ENCODE measurements around the gene SOHLH2. TPM values are rescaled to one million over a fixed set of nuclear protein-coding genes. Genes with fewer than 3 reads are reported as not detected.

SOHLH2 gene
- total and polyA plus RNA-seq, 5 donors: 0.34 to 0.74 TPM; not detected in 3

- H3K4me3 ChIP-seq (ENCODE audit: low read length): no peak overlapping the region
- intact Hi-C loops (cut with DNase I): no loop called here
These were observed 30.5 kb downstream of the SOHLH2 start for GRCh38 chr13:36183901-36184300.

DNA sequence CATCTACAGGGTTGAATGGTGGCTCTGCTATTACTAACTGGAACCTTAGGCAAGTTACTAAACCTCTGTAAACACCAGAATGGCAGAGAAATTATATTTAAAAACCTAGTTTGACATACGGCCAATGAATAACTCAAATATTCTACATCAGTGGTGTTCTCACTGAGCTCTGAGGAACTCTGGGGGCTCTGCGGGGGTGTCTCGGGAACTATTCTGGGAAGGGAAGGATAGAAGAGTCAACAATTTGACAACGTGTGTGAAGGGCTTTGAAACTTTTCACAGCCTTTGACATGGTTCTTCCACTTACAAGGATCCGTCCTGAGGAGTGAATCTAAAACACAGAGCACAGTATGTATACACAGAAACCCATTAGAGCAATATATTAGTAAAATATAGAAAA, 38.7 kb downstream of the SOHLH2 start:
- intact Hi-C loops (cut with DNase I): no loop called here
- no peak for ATAC-seq
- WGBS: 77% methylated on average over 5 of the region's 5 CpGs

More at GRCh38 chr13:36183901-36184300, 30.5 kb downstream of the SOHLH2 start:
- H3K27me3 ChIP-seq (ENCODE audit: control insufficient read depth, insufficient read depth): no peaks in the 10 kb centered on the region
- no peaks in the 10 kb centered on the region for H3K9me3 ChIP-seq (ENCODE audit: control insufficient read depth, low read length)
- DNase-seq (no peak), ATAC-seq (no peak)
- H3K4me1 ChIP-seq (ENCODE audit: control insufficient read depth, insufficient read depth, low read length): no peaks in the 10 kb centered on the region
- H3K27ac ChIP-seq (ENCODE audit: low read length): no peak overlapping the region

DNA sequence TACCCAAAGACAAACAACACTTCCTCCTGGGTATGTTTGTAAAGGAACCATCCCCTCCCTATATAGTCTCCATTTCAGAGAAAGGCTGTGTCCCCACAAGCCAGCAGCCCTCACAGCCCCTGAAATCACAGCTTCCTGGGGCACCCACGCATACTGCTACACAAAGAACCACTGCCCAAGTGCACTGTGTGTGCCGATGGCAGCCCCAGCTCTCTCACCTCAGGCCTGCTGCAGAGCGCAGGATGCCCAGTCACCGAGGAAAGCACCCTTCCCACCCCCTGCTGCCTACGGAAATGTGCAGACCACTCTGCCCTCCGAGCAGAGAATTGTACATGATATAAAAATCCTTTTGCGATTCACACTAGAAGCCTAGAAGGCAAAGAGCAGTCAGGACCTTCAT, 39.4 kb downstream of the SOHLH2 start:
- H3K4me3 ChIP-seq (ENCODE audit: low read length): no peak overlapping the region
- H3K9me3 ChIP-seq (ENCODE audit: control insufficient read depth, low read length): no peaks in the 10 kb centered on the region
- H3K4me1 ChIP-seq (ENCODE audit: control insufficient read depth, insufficient read depth, low read length): no peaks in the 10 kb centered on the region
- intact Hi-C loops (cut with DNase I): no loop called here
- ATAC-seq: no peak
- 77% methylated on average over 7 of the region's 7 CpGs for WGBS
- no peak overlapping the region for H3K27ac ChIP-seq (ENCODE audit: low read length)
- no peaks in the 10 kb centered on the region for H3K27me3 ChIP-seq (ENCODE audit: control insufficient read depth, insufficient read depth)
- DNase-seq: no peak

More for the DNA sequence above, 38.7 kb downstream of the SOHLH2 start:
- H3K4me1 ChIP-seq (ENCODE audit: control insufficient read depth, insufficient read depth, low read length): no peaks in the 10 kb centered on the region
- no peak overlapping the region for H3K27ac ChIP-seq (ENCODE audit: low read length)
- no peak overlapping the region for H3K4me3 ChIP-seq (ENCODE audit: low read length)
- no peaks in the 10 kb centered on the region for H3K27me3 ChIP-seq (ENCODE audit: control insufficient read depth, insufficient read depth)
- no peaks in the 10 kb centered on the region for H3K9me3 ChIP-seq (ENCODE audit: control insufficient read depth, low read length)
- no peak for DNase-seq

GRCh38 chr13:36173571-36174322, 40.6 kb downstream of the SOHLH2 start:
- Histone ChIP-seq H3K4me1 (ENCODE audit: control insufficient read depth, insufficient read depth, low read length) (no peaks in the 10 kb centered on the region), H3K27me3 (ENCODE audit: control insufficient read depth, insufficient read depth) (no peaks in the 10 kb centered on the region), H3K9me3 (ENCODE audit: control insufficient read depth, low read length) (no peaks in the 10 kb centered on the region), H3K4me3 (ENCODE audit: low read length) (no peak overlapping the region), H3K27ac (ENCODE audit: low read length) (no peak overlapping the region)
- WGBS: 78% methylated on average over 4 of the region's 4 CpGs
- intact Hi-C loops (cut with DNase I): no loop called here
- ATAC-seq: no peak
- DNase-seq: no peak

GRCh38 chr13:36166046-36166445, 48.3 kb downstream of the SOHLH2 start:
- Histone ChIP-seq H3K27me3 (ENCODE audit: control insufficient read depth, insufficient read depth) (no peaks in the 10 kb centered on the region), H3K4me3 (ENCODE audit: low read length) (no peak overlapping the region), H3K4me1 (ENCODE audit: control insufficient read depth, insufficient read depth, low read length) (no peaks in the 10 kb centered on the region), H3K27ac (ENCODE audit: low read length) (no peak overlapping the region), H3K9me3 (ENCODE audit: control insufficient read depth, low read length) (no peaks in the 10 kb centered on the region)
- 78% methylated on average over 5 of the region's 5 CpGs for WGBS
- DNase-seq (no peak), ATAC-seq (no peak)
- intact Hi-C loops (cut with DNase I): no loop called here

DNA sequence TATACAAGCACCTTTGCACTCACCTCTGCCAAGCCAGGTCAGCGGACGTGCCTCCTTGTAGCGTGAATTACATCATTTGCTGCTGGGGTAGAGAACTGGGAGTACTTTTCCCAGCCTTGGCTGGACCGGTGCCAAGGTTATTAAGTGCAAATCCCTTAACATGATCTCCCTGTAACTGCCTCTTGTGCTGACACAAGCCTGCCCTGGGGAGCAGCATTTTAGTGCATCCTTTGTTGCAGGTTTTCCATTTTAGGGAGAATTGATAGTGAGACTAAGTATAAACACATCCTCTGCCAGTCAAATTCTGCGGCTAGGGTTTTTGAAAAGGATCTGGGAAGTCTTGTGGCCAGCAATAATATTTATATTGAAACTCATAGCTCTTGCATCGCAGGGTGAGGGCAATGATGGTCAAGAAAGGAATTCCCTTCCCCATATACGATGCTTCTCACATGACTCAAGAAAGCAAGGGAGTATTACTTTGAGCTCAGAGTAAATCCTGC, 50.5 kb downstream of the SOHLH2 start:
- H3K9me3 ChIP-seq (ENCODE audit: control insufficient read depth, low read length): no peaks in the 10 kb centered on the region
- ATAC-seq: peak; percentile 75 to 85
- WGBS: 40% methylated on average over 7 of the region's 7 CpGs
- no peak overlapping the region for H3K27ac ChIP-seq (ENCODE audit: low read length)
- H3K4me3 ChIP-seq (ENCODE audit: low read length): no peak overlapping the region
- H3K4me1 ChIP-seq (ENCODE audit: control insufficient read depth, insufficient read depth, low read length): no peaks in the 10 kb centered on the region
- no peaks in the 10 kb centered on the region for H3K27me3 ChIP-seq (ENCODE audit: control insufficient read depth, insufficient read depth)
- peak; percentile 74 to 89 (median 75) for DNase-seq
- intact Hi-C loops (cut with DNase I): no loop called here

DNA sequence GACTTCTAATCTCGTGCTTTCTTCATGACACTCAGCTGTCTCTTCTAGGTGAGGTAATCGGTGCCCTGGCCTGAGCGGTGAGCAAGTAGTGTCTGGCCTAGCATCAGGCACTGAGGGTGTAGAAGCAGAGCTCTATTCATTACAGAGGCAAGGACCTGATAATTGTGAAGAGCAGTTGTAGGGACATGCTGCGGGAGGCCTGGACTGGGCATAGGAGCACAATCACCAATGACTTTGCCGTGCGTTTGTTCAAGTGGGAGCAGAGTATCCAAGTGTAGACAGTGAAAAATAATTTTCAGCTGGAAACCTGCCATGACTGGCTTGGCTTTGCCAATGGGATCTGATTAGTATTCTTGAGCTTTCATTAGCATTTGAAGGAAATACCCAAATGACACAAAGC, 51.1 kb downstream of the SOHLH2 start:
- no peak overlapping the region for H3K4me3 ChIP-seq (ENCODE audit: low read length)
- H3K27me3 ChIP-seq (ENCODE audit: control insufficient read depth, insufficient read depth): no peaks in the 10 kb centered on the region
- no peak overlapping the region for H3K27ac ChIP-seq (ENCODE audit: low read length)
- intact Hi-C loops (cut with DNase I): no loop called here
- whole genome bisulfite sequencing: 65% methylated on average over 6 of the region's 6 CpGs
- DNase-seq: peak in 1 of 3 donors; percentile 11
- H3K4me1 ChIP-seq (ENCODE audit: control insufficient read depth, insufficient read depth, low read length): no peaks in the 10 kb centered on the region
- ATAC-seq: peak; percentile 18 to 63
- H3K9me3 ChIP-seq (ENCODE audit: control insufficient read depth, low read length): no peaks in the 10 kb centered on the region

DNA sequence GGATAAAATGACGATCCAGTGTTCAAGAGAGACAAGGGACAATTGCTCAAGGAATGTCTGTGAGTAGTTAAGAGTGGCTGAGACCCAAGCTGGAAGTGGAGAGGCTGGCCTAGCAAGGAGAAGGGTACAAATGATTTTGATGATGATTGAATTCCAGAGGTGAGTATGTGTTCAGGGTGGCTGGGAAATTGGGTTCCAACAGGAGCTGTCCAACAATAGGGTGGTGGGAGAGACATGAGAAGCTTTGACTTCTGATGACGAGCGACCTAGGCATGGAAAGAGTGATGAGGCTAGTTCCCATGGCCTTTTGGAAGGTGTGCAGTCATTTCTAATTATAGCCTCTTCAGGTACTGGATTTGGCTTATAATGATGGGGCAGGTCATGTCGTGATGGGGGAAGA, 54.1 kb downstream of the SOHLH2 start:
- intact Hi-C loops (cut with DNase I): no loop called here
- no peak for ATAC-seq
- Histone ChIP-seq H3K27ac (ENCODE audit: low read length) (no peak overlapping the region), H3K4me3 (ENCODE audit: low read length) (no peak overlapping the region), H3K27me3 (ENCODE audit: control insufficient read depth, insufficient read depth) (no peaks in the 10 kb centered on the region), H3K9me3 (ENCODE audit: control insufficient read depth, low read length) (no peaks in the 10 kb centered on the region), H3K4me1 (ENCODE audit: control insufficient read depth, insufficient read depth, low read length) (peaks cover 1% of the 10 kb centered on the region)
- no peak for DNase-seq
- 85% methylated on average over 4 of the region's 4 CpGs for WGBS

DNA sequence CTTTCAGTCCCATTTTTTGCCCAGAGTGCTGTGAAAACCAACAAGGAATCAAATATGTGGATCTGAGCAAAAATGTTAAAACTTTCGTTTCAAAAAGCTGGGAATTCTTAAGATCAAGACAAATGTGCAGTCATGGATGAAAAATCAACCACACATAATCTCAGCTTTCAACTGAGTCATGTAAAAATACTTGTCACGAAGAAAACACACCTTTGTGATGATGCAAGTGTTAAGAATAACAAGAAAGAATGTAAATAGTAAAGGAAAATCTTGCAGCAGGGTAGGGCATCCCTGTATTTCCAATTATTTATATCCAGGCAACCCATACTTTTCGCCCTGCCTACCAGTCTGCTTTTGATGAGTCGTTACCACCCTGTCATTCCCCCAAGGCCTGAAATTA, 55.7 kb downstream of the SOHLH2 start:
- WGBS: 88% methylated on average over 4 of the region's 4 CpGs
- intact Hi-C loops (cut with DNase I): no loop called here
- H3K27me3 ChIP-seq (ENCODE audit: control insufficient read depth, insufficient read depth): no peaks in the 10 kb centered on the region
- no peaks in the 10 kb centered on the region for H3K9me3 ChIP-seq (ENCODE audit: control insufficient read depth, low read length)
- H3K4me3 ChIP-seq (ENCODE audit: low read length): no peak overlapping the region
- DNase-seq (no peak), ATAC-seq (no peak)
- H3K27ac ChIP-seq (ENCODE audit: low read length): no peak overlapping the region
- H3K4me1 ChIP-seq (ENCODE audit: control insufficient read depth, insufficient read depth, low read length): peaks cover 1% of the 10 kb centered on the region

DNA sequence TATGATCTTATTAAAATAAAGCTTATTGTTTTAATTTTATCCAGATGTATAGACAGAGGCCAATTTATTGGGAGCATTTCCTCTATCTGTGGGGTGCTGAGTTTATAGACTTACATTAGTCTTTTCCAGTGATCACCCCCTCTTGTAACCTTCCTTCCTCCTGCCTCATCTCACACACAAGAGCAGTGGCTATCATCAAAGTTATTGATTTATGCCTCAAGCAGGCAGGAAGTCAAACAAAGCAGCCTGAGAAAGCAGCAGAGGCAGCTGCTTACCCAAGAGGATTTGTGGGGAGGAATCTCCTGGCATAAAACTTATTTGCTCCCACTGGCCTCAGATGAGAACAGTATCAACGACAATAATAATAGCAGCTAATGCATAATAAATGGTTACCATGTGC, 56.9 kb downstream of the SOHLH2 start:
- intact Hi-C loops (cut with DNase I): no loop called here
- Histone ChIP-seq H3K27ac (ENCODE audit: low read length) (no peak overlapping the region), H3K4me1 (ENCODE audit: control insufficient read depth, insufficient read depth, low read length) (peaks cover 1% of the 10 kb centered on the region), H3K9me3 (ENCODE audit: control insufficient read depth, low read length) (no peaks in the 10 kb centered on the region), H3K4me3 (ENCODE audit: low read length) (no peak overlapping the region), H3K27me3 (ENCODE audit: control insufficient read depth, insufficient read depth) (no peaks in the 10 kb centered on the region)
- ATAC-seq (no peak), DNase-seq (no peak)
- WGBS: 35% methylated on average over 1 of the region's 1 CpG

GRCh38 chr13:36154567-36155291, 59.6 kb downstream of the SOHLH2 start:
- DNase-seq (peak; percentile 24 to 76 (median 69)), ATAC-seq (peak; percentile 81 to 87)
- Histone ChIP-seq H3K4me3 (ENCODE audit: low read length) (peak overlapping the region; percentile 20), H3K4me1 (ENCODE audit: control insufficient read depth, insufficient read depth, low read length) (peaks cover 1% of the 10 kb centered on the region), H3K27me3 (ENCODE audit: control insufficient read depth, insufficient read depth) (no peaks in the 10 kb centered on the region), H3K27ac (ENCODE audit: low read length) (peak overlapping the region; percentile 14), H3K9me3 (ENCODE audit: control insufficient read depth, low read length) (no peaks in the 10 kb centered on the region)
- WGBS: 5% methylated on average over 35 of the region's 35 CpGs
- intact Hi-C loops (cut with DNase I): no loop called here

All from right cardiac atrium (tissue), 5 donors.